PC-3 (cell line): ENCODE data around the gene CUL2. TPM values are rescaled to one million over a fixed set of nuclear protein-coding genes. Genes with fewer than 3 reads are reported as not detected.

Experiments used
- ATAC-seq: fragments of 200-7000 bp; cut with Tn5 transposase; 2 replicates; pipeline ENCODE4 v1.9.1; 2020; ENCODE audit warnings: mild to moderate bottlenecking, moderate library complexity
- BruUV-seq: library from RNA; stranded (reverse); fragments of 400-500 nt; replicated peaks from 2 replicates; lab custom pipeline; 2021; lab: Mats Ljungman, UMichigan
- CTCF ChIA-PET: fragments of 300-600 bp; sonication (Branson Sonifier 250); formaldehyde crosslinking; loops from one replicate; lab custom pipeline; 2022; ENCODE audit warnings: antibody characterized with exemption; lab: Charles Lee
- POLR2A ChIA-PET: fragments of 300-600 bp; sonication (Branson Sonifier 250); formaldehyde crosslinking; loops from one replicate; lab custom pipeline; 2022; ENCODE audit warnings: antibody characterized with exemption; ENCODE audit not compliant: unreplicated experiment; lab: Charles Lee
- DNase-seq: peaks from one replicate; pipeline ENCODE4 v3.0.0-alpha.2; 2015
- H2AFZ ChIP-seq: fragments of 300-600 bp; sonication (generic); 2 replicates; pipeline ENCODE4 v1.6.0; 2016; ENCODE audit warnings: antibody characterized with exemption, low read length
- H3F3A ChIP-seq: fragments of 300-600 bp; sonication (generic); one replicate; pipeline ENCODE4 v1.6.0; 2017; ENCODE audit warnings: antibody characterized with exemption, low read length, control low read depth, mild to moderate bottlenecking; ENCODE audit not compliant: unreplicated experiment
- H3K27ac ChIP-seq: fragments of 300-600 bp; sonication (generic); 2 replicates; pipeline ENCODE4 v1.5.1; 2016; ENCODE audit warnings: mild to moderate bottlenecking, low read length
- H3K27me3 ChIP-seq: fragments of 300-600 bp; sonication (generic); 2 replicates; pipeline ENCODE4 v1.6.1; 2016; ENCODE audit warnings: low read length, mixed read lengths
- H3K36me3 ChIP-seq: fragments of 300-600 bp; sonication (generic); 2 replicates; pipeline ENCODE4 v1.6.1; 2016; ENCODE audit warnings: low read depth, mixed run types, low read length, mixed read lengths
- H3K4me1 ChIP-seq: fragments of 300-600 bp; sonication (generic); 2 replicates; pipeline ENCODE4 v1.5.1; 2016; ENCODE audit warnings: low read length; ENCODE audit not compliant: insufficient read depth
- H3K4me2 ChIP-seq: fragments of 300-600 bp; sonication (generic); 2 replicates; pipeline ENCODE4 v1.6.0; 2016; ENCODE audit warnings: low read length
- H3K4me3 ChIP-seq: fragments of 300-600 bp; sonication (generic); 2 replicates; pipeline ENCODE4 v1.5.1; 2016; ENCODE audit warnings: mild to moderate bottlenecking, low read length, mixed read lengths
- H3K79me2 ChIP-seq: fragments of 300-600 bp; sonication (generic); 2 replicates; pipeline ENCODE4 v1.6.1; 2017; ENCODE audit warnings: low read length, mixed read lengths
- H3K9ac ChIP-seq: fragments of 300-600 bp; sonication (generic); 2 replicates; pipeline ENCODE4 v1.6.0; 2016; ENCODE audit warnings: mild to moderate bottlenecking, low read length
- H3K9me2 ChIP-seq: fragments of 300-600 bp; sonication (generic); replicated peaks from 2 replicates; pipeline ENCODE4 v1.6.1; 2016; ENCODE audit warnings: mixed run types, low read length, mixed read lengths
- H3K9me3 ChIP-seq: fragments of 300-600 bp; sonication (generic); 2 replicates; pipeline ENCODE4 v1.6.1; 2016; ENCODE audit warnings: low read length, mixed read lengths
- H4K20me1 ChIP-seq: fragments of 300-600 bp; sonication (generic); 2 replicates; pipeline ENCODE4 v1.6.1; 2016; ENCODE audit warnings: low read length, mixed read lengths
- CTCF ChIP-seq: fragments of 300-600 bp; sonication (generic); conservative IDR thresholded peaks from 2 replicates; pipeline ENCODE4 v1.5.1; 2017; ENCODE audit warnings: antibody characterized with exemption, low read depth, mild to moderate bottlenecking, low read length
- EZH2 ChIP-seq: fragments of 300-600 bp; sonication (generic); IDR thresholded peaks from one replicate; pipeline ENCODE4 v1.6.1; 2017; ENCODE audit warnings: antibody characterized with exemption, mild to moderate bottlenecking, low read length; ENCODE audit not compliant: unreplicated experiment
- EZH2phosphoT487 ChIP-seq: fragments of 300-600 bp; sonication (generic); IDR thresholded peaks from 2 replicates; pipeline ENCODE4 v1.6.1; 2018; ENCODE audit warnings: mild to moderate bottlenecking, antibody characterized with exemption, low read length, borderline replicate concordance
- intact Hi-C: fragments of 100-400 bp; cut with micrococcal nuclease; formaldehyde crosslinking; loops from 2 replicates; pipeline ENCODE4 v1.9.0; 2023
- total RNA-seq: library from RNA; depleted of rRNA; stranded (reverse); fragments of >200 nt; gene quantifications from 2 replicates; pipeline ENCODE4 v1.2.3, GENCODE V29; 2014

CUL2 gene
- total RNA-seq, 1 experiment from 2014 or later, result 129 TPM

GRCh38 chr10:35079763-35080162 is 10.4 kb downstream of the CUL2 start:
- CTCF ChIA-PET, result interaction anchor here (0.5 to 1.0 kb wide), 2 partner anchors 8 to 85 kb away, joined by 3 read pairs; no protein-coding TSS in a partner anchor
- H3F3A ChIP-seq, result no peaks in the 10 kb centered on the region
- H2AFZ ChIP-seq, result no peak overlapping the region
- peaks cover 29% of the 10 kb centered on the region for H3K36me3 ChIP-seq
- H3K4me2 ChIP-seq, result 0 out of 2 replicates have a peak overlapping the region, but pooled peaks have one; percentile 2
- POLR2A ChIA-PET, result interaction anchor here (0.5 to 0.6 kb wide), 2 partner anchors 15 to 377 kb away, joined by 3 to 6 read pairs; no protein-coding TSS in a partner anchor
- peaks cover 9% of the 10 kb centered on the region for H3K4me1 ChIP-seq
- no peaks in the 10 kb centered on the region for H3K9me2 ChIP-seq
- peaks cover 94% of the 10 kb centered on the region for H3K79me2 ChIP-seq
- DNase-seq, result peak; percentile 94
- H4K20me1 ChIP-seq, result peaks cover 22% of the 10 kb centered on the region
- peak; percentile 100 for ATAC-seq
- H3K4me3 ChIP-seq, result no peak overlapping the region
- no peak overlapping the region for H3K9ac ChIP-seq
- no TSS peak for BruUV-seq
- peaks cover 11% of the 10 kb centered on the region for H3K9me3 ChIP-seq
- TF ChIP-seq CTCF (no peak), EZH2 (no peak), EZH2phosphoT487 (no peak)
- no peak overlapping the region for H3K27ac ChIP-seq
- H3K27me3 ChIP-seq, result no peaks in the 10 kb centered on the region
- intact Hi-C loops, result loop anchor here (2.0 kb wide), 1 partner anchor 15 kb away; no protein-coding TSS in a partner anchor

- H3K4me2 ChIP-seq, result no peak overlapping the region
- BruUV-seq, result no TSS peak
- peaks cover 94% of the 10 kb centered on the region for H3K79me2 ChIP-seq
- H3K4me3 ChIP-seq, result no peak overlapping the region
- no peaks in the 10 kb centered on the region for H3K27me3 ChIP-seq
- DNase-seq (no peak), ATAC-seq (no peak)
- peaks cover 8% of the 10 kb centered on the region for H3K9me3 ChIP-seq
- TF ChIP-seq EZH2 (no peak), EZH2phosphoT487 (no peak), CTCF (no peak)
- H4K20me1 ChIP-seq, result peaks cover 23% of the 10 kb centered on the region
- H3K9ac ChIP-seq, result no peak overlapping the region
- CTCF ChIA-PET, result no interaction called here
- H3K36me3 ChIP-seq, result peaks cover 25% of the 10 kb centered on the region
- POLR2A ChIA-PET, result interaction anchor here (0.6 kb wide), 1 partner anchor 14 kb away, joined by 3 read pairs; no protein-coding TSS in a partner anchor
- no peak overlapping the region for H3K27ac ChIP-seq
- intact Hi-C loops, result no loop called here
- H3K9me2 ChIP-seq, result no peaks in the 10 kb centered on the region
- peaks cover 9% of the 10 kb centered on the region for H3K4me1 ChIP-seq
- no peak overlapping the region for H2AFZ ChIP-seq
- H3F3A ChIP-seq, result no peaks in the 10 kb centered on the region
Observed at GRCh38 chr10:35079265-35079664, 10.9 kb downstream of the CUL2 start.

- CTCF ChIA-PET, result no interaction called here
- TF ChIP-seq EZH2phosphoT487 (no peak), EZH2 (no peak), CTCF (no peak)
- no peak for DNase-seq
Observed at GRCh38 chr10:35075228-35075627, 14.9 kb downstream of the CUL2 start.

More at GRCh38 chr10:35075228-35075627, 14.9 kb downstream of the CUL2 start:
- H3K4me1 ChIP-seq, result peaks cover 9% of the 10 kb centered on the region
- BruUV-seq, result no TSS peak
- H3K4me3 ChIP-seq, result no peak overlapping the region
- POLR2A ChIA-PET, result no interaction called here
- H3K9me3 ChIP-seq, result no peaks in the 10 kb centered on the region
- H3K27me3 ChIP-seq, result no peaks in the 10 kb centered on the region
- no peak overlapping the region for H2AFZ ChIP-seq
- H4K20me1 ChIP-seq, result peaks cover 27% of the 10 kb centered on the region
- no peaks in the 10 kb centered on the region for H3K9me2 ChIP-seq
- H3F3A ChIP-seq, result no peaks in the 10 kb centered on the region
- H3K27ac ChIP-seq, result no peak overlapping the region
- H3K9ac ChIP-seq, result no peak overlapping the region
- intact Hi-C loops, result no loop called here
- H3K36me3 ChIP-seq, result peaks cover 9% of the 10 kb centered on the region
- ATAC-seq, result no peak
- peaks cover 89% of the 10 kb centered on the region for H3K79me2 ChIP-seq
- no peak overlapping the region for H3K4me2 ChIP-seq
